SU-DHL-6 (cell line): ENCODE results near the gene PALLD.

ENCODE experiments used
- EZH2phosphoT487 ChIP-seq: fragments of 200-600 bp; sonication (generic), shearing (Covaris generic); conservative IDR thresholded peaks from 2 replicates; pipeline ENCODE4 v1.6.1; 2018; ENCODE audit warnings: mild to moderate bottlenecking, antibody characterized with exemption, low read length, moderate library complexity, mixed read lengths
- TF ChIP-seq, protein P1 (sequence below): fragments of 200-600 bp; sonication (generic); IDR thresholded peaks from one replicate; pipeline ENCODE4 v1.5.1; 2017; ENCODE audit warnings: antibody characterized with exemption, mild to moderate bottlenecking, low read length, moderate library complexity; ENCODE audit not compliant: insufficient read depth, poor library complexity, severe bottlenecking

- TF ChIP-seq, protein P1, sequence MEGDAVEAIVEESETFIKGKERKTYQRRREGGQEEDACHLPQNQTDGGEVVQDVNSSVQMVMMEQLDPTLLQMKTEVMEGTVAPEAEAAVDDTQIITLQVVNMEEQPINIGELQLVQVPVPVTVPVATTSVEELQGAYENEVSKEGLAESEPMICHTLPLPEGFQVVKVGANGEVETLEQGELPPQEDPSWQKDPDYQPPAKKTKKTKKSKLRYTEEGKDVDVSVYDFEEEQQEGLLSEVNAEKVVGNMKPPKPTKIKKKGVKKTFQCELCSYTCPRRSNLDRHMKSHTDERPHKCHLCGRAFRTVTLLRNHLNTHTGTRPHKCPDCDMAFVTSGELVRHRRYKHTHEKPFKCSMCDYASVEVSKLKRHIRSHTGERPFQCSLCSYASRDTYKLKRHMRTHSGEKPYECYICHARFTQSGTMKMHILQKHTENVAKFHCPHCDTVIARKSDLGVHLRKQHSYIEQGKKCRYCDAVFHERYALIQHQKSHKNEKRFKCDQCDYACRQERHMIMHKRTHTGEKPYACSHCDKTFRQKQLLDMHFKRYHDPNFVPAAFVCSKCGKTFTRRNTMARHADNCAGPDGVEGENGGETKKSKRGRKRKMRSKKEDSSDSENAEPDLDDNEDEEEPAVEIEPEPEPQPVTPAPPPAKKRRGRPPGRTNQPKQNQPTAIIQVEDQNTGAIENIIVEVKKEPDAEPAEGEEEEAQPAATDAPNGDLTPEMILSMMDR: no peak
- TF ChIP-seq EZH2phosphoT487: no peak
Observed at GRCh38 chr4:168854350-168854921, 357.6 kb downstream of the PALLD start.
